HG03196 (cell line): ENCODE data around the gene GHRL.

Experiments used
- ATAC-seq: cut with Tn5 transposase; IDR thresholded peaks from one replicate; pipeline ENCODE4 v1.9.1; 2021; ENCODE audit not compliant: unreplicated experiment

GHRL gene

DNA sequence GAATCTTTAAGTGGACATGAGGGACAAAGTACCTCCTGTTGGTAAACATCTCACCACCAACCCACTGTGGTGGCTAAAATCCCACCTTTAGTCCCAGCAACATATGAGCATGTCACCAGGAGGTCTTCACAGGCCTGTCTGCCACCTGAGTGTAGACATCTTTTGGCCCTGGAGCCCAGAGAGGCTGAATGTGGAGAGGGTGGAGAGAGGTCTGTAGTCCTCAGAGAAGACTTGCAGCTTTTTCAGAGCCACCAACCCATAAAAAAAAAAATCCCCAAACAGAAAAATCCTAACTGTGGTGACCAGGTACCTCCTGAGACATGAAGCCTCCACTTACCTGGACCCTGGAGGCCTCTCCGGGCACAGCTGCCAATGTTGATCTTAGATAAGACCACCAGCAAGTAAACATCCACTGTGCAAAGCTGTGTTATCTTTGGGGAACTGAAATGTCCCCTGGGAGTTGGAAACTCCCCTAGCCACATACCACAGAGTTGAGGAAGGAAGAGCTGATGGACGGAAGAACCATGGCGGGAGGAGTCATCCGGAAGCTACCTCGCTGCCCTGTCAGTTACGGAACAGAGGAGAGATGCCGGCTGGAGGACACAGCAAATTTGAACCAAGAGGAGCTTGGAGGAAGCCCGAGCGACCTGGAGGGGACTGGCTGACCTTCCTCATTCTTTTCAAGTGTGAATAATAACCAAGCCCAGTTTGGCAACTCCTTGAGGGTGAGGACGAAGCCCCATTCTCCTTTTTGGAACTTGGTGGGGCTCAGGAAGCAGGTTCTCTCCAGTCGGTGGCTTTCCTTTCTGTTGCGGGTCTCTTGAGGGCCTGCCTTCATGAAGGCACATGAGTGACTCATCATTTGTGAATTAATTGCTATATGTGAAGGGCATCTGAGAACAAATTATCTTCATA is at the start of gene GHRL:
GHRL (minus strand) TSS at position 443 of the 915 bp plus-strand sequence. CDS start 2,767 bp downstream, outside the sequence.
- peak; percentile 73 for ATAC-seq

- ATAC-seq, result no peak
These were observed 49.2 kb upstream of the GHRL start for GRCh38 chr3:10341901-10342398.

GRCh38 chr3:10340476-10340875 is 47.7 kb upstream of the GHRL start:
- no peak for ATAC-seq

DNA sequence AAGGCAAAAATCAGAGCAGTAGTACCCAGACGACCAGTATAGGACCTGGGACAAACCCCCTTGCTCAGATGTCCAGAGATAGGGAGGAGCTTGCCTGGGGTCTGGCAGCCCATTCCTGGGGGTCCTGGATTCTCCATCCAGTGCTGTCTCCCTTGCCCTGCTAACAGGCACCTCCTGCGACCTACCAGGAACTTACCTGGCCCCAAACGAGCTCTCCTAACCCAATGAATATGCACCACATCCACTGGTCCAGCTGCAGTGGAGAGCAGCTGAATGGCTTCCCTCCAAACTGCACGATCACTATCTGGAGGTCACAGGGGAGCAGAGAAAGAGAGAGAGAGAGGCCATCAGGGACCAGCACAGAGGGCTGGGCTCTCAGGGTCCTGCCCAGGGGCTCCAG is 47.3 kb upstream of the GHRL start:
- no peak for ATAC-seq

DNA sequence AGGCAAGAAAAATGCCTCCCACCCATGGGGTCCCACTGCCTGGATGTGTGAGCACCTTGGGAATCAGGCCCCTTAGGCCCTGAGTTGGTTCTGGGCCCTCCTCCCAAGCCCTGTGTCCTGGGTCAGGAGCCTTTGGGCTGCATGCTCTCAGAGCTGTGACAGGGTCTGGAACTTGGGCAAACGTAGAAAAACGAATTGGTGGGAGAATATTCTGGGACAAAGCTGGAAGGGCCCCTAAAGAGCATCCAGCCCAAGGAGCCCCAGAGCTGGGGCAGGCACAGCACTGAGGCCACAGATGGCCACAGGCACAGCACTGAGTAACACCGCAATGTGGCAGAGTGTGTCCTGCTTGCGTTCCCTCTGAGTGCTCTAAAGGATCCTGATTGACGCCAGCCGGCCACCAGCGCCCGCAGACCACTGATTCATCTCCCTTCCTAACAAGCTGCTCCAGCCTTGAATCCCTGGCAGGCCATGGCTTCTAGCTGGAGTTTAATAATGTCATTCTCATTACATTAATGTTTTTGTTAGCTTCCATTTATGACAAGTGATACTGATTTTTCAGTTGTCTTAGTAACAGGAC is 46.7 kb upstream of the GHRL start:
- no peak for ATAC-seq

GRCh38 chr3:10338591-10339353 is 46.0 kb upstream of the GHRL start:
- no peak for ATAC-seq

DNA sequence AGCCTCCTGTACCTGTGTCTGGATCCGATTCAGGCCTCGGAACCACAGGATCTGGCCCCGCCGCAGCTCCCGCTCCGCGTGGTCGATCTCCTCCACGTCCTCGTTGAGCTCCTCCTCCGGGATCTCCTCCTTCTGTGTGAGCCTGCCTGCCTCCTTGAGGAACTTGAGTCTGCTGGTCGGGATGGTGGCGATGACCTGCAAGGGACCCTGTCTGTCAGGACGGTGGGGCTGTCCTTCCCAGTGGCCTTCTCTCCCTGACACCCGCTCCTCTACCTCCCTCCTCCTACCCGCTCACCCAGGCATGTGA is 45.4 kb upstream of the GHRL start:
- no peak for ATAC-seq

DNA sequence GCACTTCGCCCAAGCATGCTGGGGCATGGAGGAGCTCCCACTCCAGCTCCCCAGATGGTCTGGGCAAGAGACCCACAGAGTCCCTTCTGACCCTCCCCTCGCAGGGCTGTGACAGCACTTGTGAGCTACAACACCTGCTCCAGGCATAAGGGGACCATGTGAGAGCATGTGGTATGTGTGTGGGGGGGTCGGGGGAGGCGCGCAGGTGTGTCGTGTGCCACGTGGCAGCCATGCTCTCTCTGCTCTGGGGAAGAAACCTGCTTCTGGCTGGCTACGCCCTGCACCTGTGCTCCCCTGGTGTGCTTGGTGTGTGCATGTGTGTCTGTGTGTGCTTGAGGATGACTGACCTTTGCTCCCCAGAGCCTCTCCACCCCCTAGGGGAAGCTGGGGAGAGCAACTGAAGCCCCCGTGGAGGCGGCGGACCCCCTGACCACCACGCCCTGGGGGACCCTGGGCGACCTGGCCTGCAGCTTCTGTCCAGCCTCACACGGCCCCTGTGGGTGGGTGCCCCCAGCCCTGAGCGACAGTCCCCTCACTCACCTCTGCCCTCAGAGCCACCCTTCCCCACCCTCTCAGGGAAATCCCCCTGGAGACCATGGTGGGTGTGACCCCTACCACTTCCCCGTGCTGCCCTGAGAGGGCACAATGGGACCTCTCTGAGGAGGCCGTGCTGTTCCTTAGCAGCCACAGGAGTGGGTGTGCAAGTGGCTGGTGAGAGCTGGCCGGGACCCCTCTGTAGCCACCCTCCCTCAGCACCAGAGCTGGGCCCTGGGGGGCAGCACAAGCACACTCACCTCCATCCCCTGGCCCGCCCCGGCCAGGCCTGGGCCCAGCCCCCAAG is 44.8 kb upstream of the GHRL start:
- ATAC-seq, result no peak

GRCh38 chr3:10336761-10337160 is 44.0 kb upstream of the GHRL start:
- no peak for ATAC-seq

GRCh38 chr3:10335871-10336622 is 43.3 kb upstream of the GHRL start:
- ATAC-seq, result no peak

- no peak for ATAC-seq
These were observed 42.5 kb upstream of the GHRL start for GRCh38 chr3:10335190-10335738.

DNA sequence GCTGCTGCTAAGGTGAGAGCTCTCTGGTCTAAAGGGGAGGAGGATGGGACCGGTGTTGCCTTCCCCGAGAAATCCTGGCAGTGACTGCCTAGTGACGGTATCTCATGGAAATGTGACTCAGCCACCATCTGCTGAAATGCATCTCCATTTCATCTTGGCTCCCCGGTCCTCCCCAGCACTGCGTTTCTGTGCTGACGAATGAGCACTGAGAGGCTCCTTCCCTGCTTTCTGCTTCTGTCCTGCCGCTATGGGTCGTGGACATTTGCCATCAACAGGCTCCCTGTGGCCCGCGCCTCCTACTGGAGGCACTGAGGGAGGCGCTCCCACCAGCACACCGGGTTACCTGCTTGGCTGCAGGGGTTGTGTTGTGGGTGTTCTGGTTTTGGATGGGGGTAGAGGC is 41.7 kb upstream of the GHRL start:
- no peak for ATAC-seq

GRCh38 chr3:10334042-10334441 is 41.3 kb upstream of the GHRL start:
- ATAC-seq, result no peak

GRCh38 chr3:10333349-10333650 is 40.6 kb upstream of the GHRL start:
- ATAC-seq, result no peak

- no peak for ATAC-seq
These were observed 40.0 kb upstream of the GHRL start for GRCh38 chr3:10332481-10333348.

- no peak for ATAC-seq
These were observed 38.6 kb upstream of the GHRL start for GRCh38 chr3:10331320-10331719.

GRCh38 chr3:10330319-10330718 is 37.6 kb upstream of the GHRL start:
- no peak for ATAC-seq

- no peak for ATAC-seq
These were observed 36.8 kb upstream of the GHRL start for GRCh38 chr3:10329495-10330015.
